Panc1 (cell line): ENCODE results near the gene RPA3. TPM values are rescaled to one million over a fixed set of nuclear protein-coding genes. Genes with fewer than 3 reads are reported as not detected.

ENCODE experiments used
- ATAC-seq: fragments of 200-7000 bp; cut with Tn5 transposase; 2 replicates; pipeline ENCODE4 v1.9.1; 2020; ENCODE audit warnings: mild to moderate bottlenecking, moderate library complexity
- BruUV-seq: library from RNA; stranded (reverse); fragments of 400-500 nt; replicated peaks from 2 replicates; lab custom pipeline; 2021; lab: Mats Ljungman, UMichigan
- CTCF ChIA-PET: fragments of 300-600 bp; sonication (Branson Sonifier 250); formaldehyde crosslinking; loops from one replicate; lab custom pipeline; 2022; ENCODE audit warnings: antibody characterized with exemption; lab: Charles Lee
- POLR2A ChIA-PET: fragments of 300-600 bp; sonication (Branson Sonifier 250); formaldehyde crosslinking; loops from one replicate; lab custom pipeline; 2022; ENCODE audit warnings: antibody characterized with exemption; lab: Charles Lee
- DNase-seq: peaks from one replicate; pipeline ENCODE4 v3.0.0-alpha.2; 2010; ENCODE audit warnings: low read depth, low spot score
- H3K27ac ChIP-seq: 2 replicates; pipeline ENCODE4 v1.5.1; 2011; ENCODE audit warnings: mild to moderate bottlenecking, low read length, inconsistent platforms
- H3K27me3 ChIP-seq: fragments of 200-500 bp; sonication (Bioruptor generic); 2 replicates; pipeline ENCODE4 v1.6.0; 2014; ENCODE audit warnings: low read length, inconsistent platforms; ENCODE audit not compliant: control insufficient read depth, insufficient read depth
- H3K36me3 ChIP-seq: fragments of 200-500 bp; sonication (Bioruptor generic); 2 replicates; pipeline ENCODE4 v1.5.1; 2014; ENCODE audit warnings: inconsistent platforms, mild to moderate bottlenecking, low read length, moderate library complexity; ENCODE audit not compliant: control insufficient read depth, insufficient read depth
- H3K4me1 ChIP-seq: 2 replicates; pipeline ENCODE4 v1.5.1; 2011; ENCODE audit warnings: inconsistent platforms, mild to moderate bottlenecking, low read length, moderate library complexity; ENCODE audit not compliant: control insufficient read depth, insufficient read depth
- H3K4me3 ChIP-seq, 2 experiments: 2 replicates each; pipeline ENCODE4 v1.5.1; 2011 to 2012; ENCODE audit warnings: low read depth in 2 of 2, low read length in 2 of 2, mild to moderate bottlenecking in 2 of 2, inconsistent platforms in 1 of 2, moderate library complexity in 1 of 2
- H3K9me3 ChIP-seq: fragments of 200-500 bp; sonication (Bioruptor generic); 2 replicates; pipeline ENCODE4 v1.5.1; 2014; ENCODE audit warnings: low read depth, mild to moderate bottlenecking, inconsistent platforms, low read length, moderate library complexity; ENCODE audit not compliant: control insufficient read depth, insufficient read depth
- POLR2AphosphoS5 ChIP-seq: IDR thresholded peaks from 2 replicates; pipeline ENCODE4 v1.6.1; 2012; ENCODE audit warnings: mild to moderate bottlenecking, low read depth, low read length, moderate library complexity
- SIN3A ChIP-seq: IDR thresholded peaks from 2 replicates; pipeline ENCODE4 v1.6.1; 2012; ENCODE audit warnings: low read depth, mild to moderate bottlenecking, low read length, moderate library complexity, borderline replicate concordance; ENCODE audit not compliant: insufficient read depth
- TCF7L2 ChIP-seq: IDR thresholded peaks from 2 replicates; pipeline ENCODE4 v1.6.1; 2011; ENCODE audit warnings: mild to moderate bottlenecking, low read depth, low read length, inconsistent platforms
- in situ Hi-C: cut with HindIII; loops from 2 replicates; pipeline ENCODE4 v1.10.0; 2016; ENCODE audit warnings: low sequenced_read_pairs, low pct_unique_long_range_greater_than_20kb
- intact Hi-C: fragments of 100-400 bp; cut with micrococcal nuclease; formaldehyde crosslinking; loops from one replicate; pipeline ENCODE4 v1.10.0; 2022; ENCODE audit not compliant: unreplicated experiment
- total RNA-seq: library from RNA; stranded (reverse); gene quantifications from one replicate; pipeline ENCODE4 v1.2.1, GENCODE V29; 2021; ENCODE audit not compliant: unreplicated experiment
- TF ChIP-seq, protein P1 (sequence below), 2 experiments: IDR thresholded peaks; 2 replicates each; pipeline ENCODE4 v1.6.1; 2011 to 2012; ENCODE audit warnings: low read depth in 2 of 2, control low read depth in 1 of 2, low read length in 1 of 2, mild to moderate bottlenecking in 1 of 2, moderate library complexity in 1 of 2; ENCODE audit not compliant: insufficient read depth in 1 of 2
- TF ChIP-seq, protein P2 (sequence below): fragments of 450-650 bp; IDR thresholded peaks from 2 replicates; pipeline ENCODE4 v1.5.1; 2017; ENCODE audit warnings: mild to moderate bottlenecking

Gene RPA3
- total RNA-seq, 1 experiment from 2014 or later: 93.5 TPM

DNA sequence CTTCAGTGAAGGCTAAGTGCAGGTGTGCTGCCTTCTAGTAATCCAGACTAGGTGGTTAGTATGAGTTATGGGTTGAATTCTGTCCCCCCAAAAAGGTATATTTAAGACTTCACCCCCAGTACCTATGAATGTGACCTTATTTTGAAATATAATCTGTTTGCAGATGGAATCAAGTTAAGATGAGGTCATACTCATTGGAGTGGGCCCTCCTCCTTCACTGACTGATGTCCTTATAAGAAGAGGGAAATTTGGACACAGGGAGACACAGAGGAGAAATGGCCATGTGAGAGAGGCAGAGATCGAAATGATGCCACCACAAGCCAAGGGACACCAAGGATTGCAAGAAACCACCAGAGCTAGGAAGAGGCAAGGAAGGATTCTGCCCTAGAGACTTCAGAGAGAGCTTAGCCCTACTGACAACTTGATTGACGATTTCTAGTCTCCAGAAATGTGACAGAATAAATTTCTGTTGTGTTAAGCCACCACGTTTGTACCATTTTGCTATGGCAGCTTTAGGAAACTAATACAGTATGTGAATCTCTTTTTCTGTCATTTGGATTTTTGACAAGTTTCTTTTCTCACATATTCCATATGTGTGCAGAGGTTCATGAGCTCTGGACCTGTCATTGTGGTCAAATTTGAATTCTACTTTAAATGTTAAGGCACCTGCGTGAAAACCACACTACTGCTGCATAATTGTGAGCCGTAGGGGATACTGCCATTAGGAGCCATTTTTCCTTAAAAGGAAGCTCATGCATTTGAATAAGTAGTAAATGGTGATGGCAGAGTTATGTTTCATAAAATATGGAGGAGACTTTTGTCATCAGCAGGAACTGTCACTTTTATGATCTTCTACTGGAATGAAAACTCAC, 2.6 kb upstream of the RPA3 start:
- POLR2A ChIA-PET: interaction anchor here (0.7 kb wide), 1 partner anchor 1040 kb away, joined by 4 read pairs; no protein-coding TSS in a partner anchor
- no peak for DNase-seq
- H3K27ac ChIP-seq: no peak overlapping the region; the same call in 1 of the 2 replicates
- no peak for ATAC-seq
- H3K36me3 ChIP-seq: no peaks in the 10 kb centered on the region
- no peak overlapping the region for H3K4me3 ChIP-seq
- BruUV-seq: no TSS peak
- CTCF ChIA-PET: no interaction called here
- TF ChIP-seq, protein P1, sequence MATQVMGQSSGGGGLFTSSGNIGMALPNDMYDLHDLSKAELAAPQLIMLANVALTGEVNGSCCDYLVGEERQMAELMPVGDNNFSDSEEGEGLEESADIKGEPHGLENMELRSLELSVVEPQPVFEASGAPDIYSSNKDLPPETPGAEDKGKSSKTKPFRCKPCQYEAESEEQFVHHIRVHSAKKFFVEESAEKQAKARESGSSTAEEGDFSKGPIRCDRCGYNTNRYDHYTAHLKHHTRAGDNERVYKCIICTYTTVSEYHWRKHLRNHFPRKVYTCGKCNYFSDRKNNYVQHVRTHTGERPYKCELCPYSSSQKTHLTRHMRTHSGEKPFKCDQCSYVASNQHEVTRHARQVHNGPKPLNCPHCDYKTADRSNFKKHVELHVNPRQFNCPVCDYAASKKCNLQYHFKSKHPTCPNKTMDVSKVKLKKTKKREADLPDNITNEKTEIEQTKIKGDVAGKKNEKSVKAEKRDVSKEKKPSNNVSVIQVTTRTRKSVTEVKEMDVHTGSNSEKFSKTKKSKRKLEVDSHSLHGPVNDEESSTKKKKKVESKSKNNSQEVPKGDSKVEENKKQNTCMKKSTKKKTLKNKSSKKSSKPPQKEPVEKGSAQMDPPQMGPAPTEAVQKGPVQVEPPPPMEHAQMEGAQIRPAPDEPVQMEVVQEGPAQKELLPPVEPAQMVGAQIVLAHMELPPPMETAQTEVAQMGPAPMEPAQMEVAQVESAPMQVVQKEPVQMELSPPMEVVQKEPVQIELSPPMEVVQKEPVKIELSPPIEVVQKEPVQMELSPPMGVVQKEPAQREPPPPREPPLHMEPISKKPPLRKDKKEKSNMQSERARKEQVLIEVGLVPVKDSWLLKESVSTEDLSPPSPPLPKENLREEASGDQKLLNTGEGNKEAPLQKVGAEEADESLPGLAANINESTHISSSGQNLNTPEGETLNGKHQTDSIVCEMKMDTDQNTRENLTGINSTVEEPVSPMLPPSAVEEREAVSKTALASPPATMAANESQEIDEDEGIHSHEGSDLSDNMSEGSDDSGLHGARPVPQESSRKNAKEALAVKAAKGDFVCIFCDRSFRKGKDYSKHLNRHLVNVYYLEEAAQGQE (IDR thresholded peaks at IDR 0.05; ENCODE audit: insufficient read depth in 1 of 2, low read depth in 2 of 2, low read length in 1 of 2): no peak
- no peak for TF ChIP-seq SIN3A
- no peak for TF ChIP-seq TCF7L2
- no peak for TF ChIP-seq POLR2AphosphoS5
- TF ChIP-seq, protein P2, sequence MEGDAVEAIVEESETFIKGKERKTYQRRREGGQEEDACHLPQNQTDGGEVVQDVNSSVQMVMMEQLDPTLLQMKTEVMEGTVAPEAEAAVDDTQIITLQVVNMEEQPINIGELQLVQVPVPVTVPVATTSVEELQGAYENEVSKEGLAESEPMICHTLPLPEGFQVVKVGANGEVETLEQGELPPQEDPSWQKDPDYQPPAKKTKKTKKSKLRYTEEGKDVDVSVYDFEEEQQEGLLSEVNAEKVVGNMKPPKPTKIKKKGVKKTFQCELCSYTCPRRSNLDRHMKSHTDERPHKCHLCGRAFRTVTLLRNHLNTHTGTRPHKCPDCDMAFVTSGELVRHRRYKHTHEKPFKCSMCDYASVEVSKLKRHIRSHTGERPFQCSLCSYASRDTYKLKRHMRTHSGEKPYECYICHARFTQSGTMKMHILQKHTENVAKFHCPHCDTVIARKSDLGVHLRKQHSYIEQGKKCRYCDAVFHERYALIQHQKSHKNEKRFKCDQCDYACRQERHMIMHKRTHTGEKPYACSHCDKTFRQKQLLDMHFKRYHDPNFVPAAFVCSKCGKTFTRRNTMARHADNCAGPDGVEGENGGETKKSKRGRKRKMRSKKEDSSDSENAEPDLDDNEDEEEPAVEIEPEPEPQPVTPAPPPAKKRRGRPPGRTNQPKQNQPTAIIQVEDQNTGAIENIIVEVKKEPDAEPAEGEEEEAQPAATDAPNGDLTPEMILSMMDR: no peak
- in situ Hi-C loops: no loop called here
- no peaks in the 10 kb centered on the region for H3K9me3 ChIP-seq
- intact Hi-C loops: no loop called here
- no peaks in the 10 kb centered on the region for H3K27me3 ChIP-seq
- peaks cover 9% of the 10 kb centered on the region; the same call in 1 of the 2 replicates for H3K4me1 ChIP-seq

DNA sequence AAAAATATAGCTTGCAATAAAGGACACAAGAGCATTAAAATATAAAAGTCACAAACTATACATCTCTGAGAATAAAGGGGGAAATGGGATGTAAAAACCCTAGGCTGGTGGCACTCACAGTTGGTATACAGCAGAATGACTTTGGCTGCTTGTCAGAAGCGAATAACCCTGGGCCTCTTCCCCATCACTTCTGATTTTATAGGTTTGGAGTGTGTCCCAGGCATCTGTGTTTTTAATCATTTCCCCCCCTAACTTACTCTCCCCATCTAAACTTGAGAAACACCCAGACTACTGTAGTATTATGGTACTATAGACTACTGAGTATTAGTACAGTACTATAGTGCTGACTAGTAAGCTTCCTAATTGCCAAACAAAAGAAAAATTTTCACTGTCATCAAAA, 1.8 kb upstream of the RPA3 start:
- no peaks in the 10 kb centered on the region for H3K9me3 ChIP-seq
- no peak for DNase-seq
- peaks cover 9% of the 10 kb centered on the region; the same call in 1 of the 2 replicates for H3K4me1 ChIP-seq
- ChIA-PET CTCF (no interaction called here), POLR2A (no interaction called here)
- TF ChIP-seq TCF7L2 (no peak), POLR2AphosphoS5 (no peak), SIN3A (no peak)
- TF ChIP-seq, protein P1 (IDR thresholded peaks at IDR 0.05; ENCODE audit: insufficient read depth in 1 of 2, low read depth in 2 of 2, low read length in 1 of 2): no peak
- TF ChIP-seq, protein P2: no peak
- in situ Hi-C loops (no loop called here), intact Hi-C loops (no loop called here)
- no TSS peak for BruUV-seq
- no peak overlapping the region for H3K4me3 ChIP-seq
- ATAC-seq: no peak
- H3K27me3 ChIP-seq: no peaks in the 10 kb centered on the region
- H3K36me3 ChIP-seq: no peaks in the 10 kb centered on the region
- no peak overlapping the region for H3K27ac ChIP-seq
